NOMO-1 treated with dmso at 0.1 percent for 144 hours (cell line): ENCODE data around the gene CST4.
"Not testable (repeated sequence)": the region's sequence is repeated elsewhere in the genome, so short reads cannot be mapped to it uniquely, and the experiment has no call there.

ENCODE experiments used
- DNase-seq: peaks from one replicate; lab custom pipeline; 2025; ENCODE audit not compliant: unreplicated experiment; lab: John Stamatoyannopoulos, UW

Gene CST4

GRCh38 chr20:23644164-23644563 is 44.7 kb downstream of the CST4 start:
- DNase-seq = no peak

DNA sequence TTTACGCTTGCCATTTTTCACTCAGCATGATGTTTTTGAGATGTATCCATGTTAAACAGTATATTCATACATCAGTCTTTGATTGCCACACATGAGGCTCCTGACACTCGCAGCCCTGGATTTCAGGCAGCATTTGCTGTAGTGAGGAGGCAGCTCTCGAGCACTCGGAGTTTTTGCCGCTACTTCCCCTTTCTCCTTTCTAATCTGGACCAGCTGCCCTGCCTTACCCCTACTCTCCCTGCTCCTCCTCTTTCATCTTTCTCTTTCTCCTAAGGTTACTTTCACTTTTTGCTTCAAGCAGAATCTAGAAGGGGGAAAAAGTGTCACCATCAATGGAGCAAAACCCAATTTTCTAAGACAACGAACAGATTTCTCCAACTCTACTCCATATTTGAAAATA is 45.2 kb downstream of the CST4 start:
- peak; percentile 51 for DNase-seq

DNA sequence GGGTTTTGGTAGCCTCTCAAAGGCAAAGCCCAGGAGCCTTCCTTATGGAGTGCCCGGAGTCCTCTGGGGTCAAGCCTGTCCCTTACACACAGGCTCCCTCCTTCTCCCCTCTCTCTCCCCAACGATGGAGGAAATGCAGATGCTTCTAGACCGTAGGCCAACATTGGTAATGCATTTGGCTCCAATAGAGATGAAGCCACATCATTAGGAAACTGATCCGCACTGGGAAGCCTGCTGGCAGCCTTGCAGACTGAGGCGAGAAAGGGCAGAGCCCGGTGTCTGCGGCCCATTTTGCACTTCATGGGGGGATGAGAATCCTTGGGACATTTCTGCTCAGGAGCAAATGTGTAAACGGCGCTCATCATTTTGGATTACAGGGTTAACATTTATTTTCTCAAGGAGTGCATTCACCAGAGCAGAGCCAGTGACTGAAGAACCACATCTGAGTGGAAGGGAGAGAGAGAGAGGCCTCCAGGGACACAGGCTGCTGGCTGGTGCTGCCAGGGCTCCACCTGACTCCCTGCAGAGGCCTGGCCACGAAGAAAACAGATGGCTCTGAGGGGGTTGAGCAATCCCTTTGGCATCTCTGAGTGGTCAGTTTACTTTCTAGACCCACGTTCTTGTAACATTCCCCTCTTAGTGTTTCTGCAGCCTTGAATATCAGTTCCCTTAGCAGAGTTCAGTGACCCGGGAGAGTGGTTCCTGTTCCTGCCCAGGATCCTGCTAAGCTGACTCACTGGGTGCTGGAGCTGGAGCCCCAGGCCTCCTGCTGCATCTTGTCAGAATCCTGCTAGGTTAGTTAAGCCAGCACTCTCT is 46.7 kb downstream of the CST4 start:
- no peak for DNase-seq

GRCh38 chr20:23640671-23641667 is 47.9 kb downstream of the CST4 start:
- no peak for DNase-seq

GRCh38 chr20:23640018-23640601 is 48.7 kb downstream of the CST4 start:
- no peak for DNase-seq

GRCh38 chr20:23639490-23639958 is 49.3 kb downstream of the CST4 start:
- DNase-seq = no peak

GRCh38 chr20:23638309-23638708 is 50.5 kb downstream of the CST4 start:
- no peak for DNase-seq

GRCh38 chr20:23637282-23638221 is 51.3 kb downstream of the CST4 start, which contains the start of gene CST3:
Gene CST3 (minus strand): TSS chr20:23637955. CDS start chr20:23637862, 93 bp downstream.
- peak; percentile 53 for DNase-seq

DNA sequence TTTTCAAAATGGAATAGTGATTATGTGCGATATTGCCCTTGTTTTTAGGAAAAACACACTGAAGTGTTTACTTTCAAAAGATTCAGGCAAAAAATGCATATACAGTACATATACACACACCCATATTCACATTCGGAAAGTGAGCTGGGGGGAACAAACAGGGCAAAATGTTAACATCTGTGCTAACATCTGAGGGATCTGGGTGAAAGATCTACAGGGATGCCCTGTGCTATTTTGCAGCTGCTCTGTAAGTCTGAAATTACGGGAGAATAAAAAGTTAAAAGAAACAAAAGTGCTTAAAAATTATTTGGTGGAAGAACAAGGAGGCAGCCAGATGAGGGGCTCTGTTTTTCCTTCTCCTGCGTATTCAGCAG is 51.9 kb downstream of the CST4 start:
- no peak for DNase-seq

GRCh38 chr20:23636182-23636907 is 52.5 kb downstream of the CST4 start:
- no peak for DNase-seq

DNA sequence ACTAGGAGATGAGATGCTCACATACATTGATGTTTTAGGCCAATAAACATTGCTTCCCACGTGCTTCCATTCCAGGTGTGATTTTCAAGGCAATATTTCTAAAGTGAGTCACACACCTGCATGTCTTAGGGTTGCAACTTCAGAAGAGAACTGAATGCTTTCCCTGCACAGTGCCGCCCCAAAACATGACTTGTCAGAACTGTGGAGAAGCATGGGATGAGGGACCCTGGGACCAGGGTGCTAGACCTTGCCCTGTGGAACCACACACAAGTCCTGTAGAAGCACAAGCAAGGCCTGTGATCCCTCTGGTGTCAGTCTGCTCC is 53.1 kb downstream of the CST4 start:
- not testable (repeated sequence) for DNase-seq
